HepG2 (cell line): ENCODE data around the gene LITAFD. TPM values are rescaled to one million over a fixed set of nuclear protein-coding genes. Genes with fewer than 3 reads are reported as not detected.

Experiments
- BCLAF1 ChIP-seq: fragments of 450-650 bp; IDR thresholded peaks from 2 replicates; pipeline ENCODE4 v1.6.1; 2017; ENCODE audit warnings: mild to moderate bottlenecking
- IRF2 ChIP-seq: IDR thresholded peaks from 2 replicates; pipeline ENCODE4 v1.6.1; 2018; ENCODE audit warnings: missing genetic modification reagents, missing compliant biosample characterization
- KDM6A ChIP-seq: IDR thresholded peaks from 2 replicates; pipeline ENCODE4 v1.6.1; 2016; ENCODE audit warnings: low read depth
- KLF13 ChIP-seq: sonication (generic); formaldehyde crosslinking; IDR thresholded peaks from 2 replicates; pipeline ENCODE4 v1.4.0; 2020; ENCODE audit warnings: mild to moderate bottlenecking, missing genetic modification reagents
- MAFK ChIP-seq, 2 experiments: IDR thresholded peaks in 1 of 2; conservative IDR thresholded peaks in 1 of 2; 2 replicates each; pipeline ENCODE4 v1.6.1; 2011; ENCODE audit warnings: improper control_type of control experiment in 2 of 2, low read length in 2 of 2
- MAX ChIP-seq: IDR thresholded peaks from 2 replicates; pipeline ENCODE4 v1.6.1; 2012; ENCODE audit warnings: inconsistent platforms
- MED8 ChIP-seq: sonication (generic); formaldehyde crosslinking; IDR thresholded peaks from 2 replicates; pipeline ENCODE4 v1.8.1; 2023; ENCODE audit warnings: mild to moderate bottlenecking, missing genetic modification reagents; ENCODE audit not compliant: insufficient replicate concordance
- NCOA2 ChIP-seq: sonication (generic); formaldehyde crosslinking; IDR thresholded peaks from 2 replicates; pipeline ENCODE4 v1.8.0; 2022; ENCODE audit warnings: inconsistent platforms
- NR1H2 ChIP-seq: sonication (generic); formaldehyde crosslinking; IDR thresholded peaks from 2 replicates; pipeline ENCODE4 v1.8.1; 2022; ENCODE audit warnings: low read depth, missing genetic modification reagents, borderline replicate concordance
- PHF5A ChIP-seq: IDR thresholded peaks from one replicate; pipeline ENCODE4 v1.6.1; 2018; ENCODE audit warnings: low read depth, missing genetic modification reagents; ENCODE audit not compliant: unreplicated experiment
- RXRA ChIP-seq: sonication (generic); formaldehyde crosslinking; IDR thresholded peaks from 2 replicates; pipeline ENCODE4 v1.5.1; 2020; ENCODE audit warnings: missing genetic modification reagents
- SNAI1 ChIP-seq: sonication (generic); formaldehyde crosslinking; IDR thresholded peaks from 2 replicates; pipeline ENCODE4 v1.5.0; 2020; ENCODE audit warnings: mild to moderate bottlenecking, missing genetic modification reagents, borderline replicate concordance
- SRSF4 ChIP-seq: fragments of 200-400 bp; formaldehyde crosslinking; IDR thresholded peaks from one replicate; pipeline ENCODE4 v1.6.1; 2018; ENCODE audit warnings: mild to moderate bottlenecking, low read depth, low read length, moderate library complexity; ENCODE audit not compliant: poor library complexity, severe bottlenecking
- TEAD2 ChIP-seq: sonication (generic); formaldehyde crosslinking; IDR thresholded peaks from 2 replicates; pipeline ENCODE4 v1.9.0; 2021; ENCODE audit warnings: missing genetic modification reagents
- ZEB1 ChIP-seq: IDR thresholded peaks from 2 replicates; pipeline ENCODE4 v1.6.1; 2012; ENCODE audit warnings: mild to moderate bottlenecking, low read depth, inconsistent platforms; ENCODE audit not compliant: insufficient replicate concordance
- ZNF138 ChIP-seq: sonication (generic); formaldehyde crosslinking; IDR thresholded peaks from 2 replicates; pipeline ENCODE4 v1.5.0; 2020; ENCODE audit warnings: mild to moderate bottlenecking, low read depth, missing genetic modification reagents
- ZNF496 ChIP-seq: sonication (generic); formaldehyde crosslinking; IDR thresholded peaks from 2 replicates; pipeline ENCODE4 v1.8.1; 2023; ENCODE audit warnings: mild to moderate bottlenecking, moderate library complexity, missing genetic modification reagents; ENCODE audit not compliant: insufficient replicate concordance
- ZNF576 ChIP-seq: sonication (generic); formaldehyde crosslinking; IDR thresholded peaks from 2 replicates; pipeline ENCODE4 v1.4.0; 2020; ENCODE audit warnings: mild to moderate bottlenecking, missing genetic modification reagents
- ZNF615 ChIP-seq: sonication (generic); formaldehyde crosslinking; IDR thresholded peaks from 2 replicates; pipeline ENCODE4 v1.5.0; 2020; ENCODE audit warnings: mild to moderate bottlenecking, missing genetic modification reagents, borderline replicate concordance
- ZNF766 ChIP-seq: sonication (generic); formaldehyde crosslinking; IDR thresholded peaks from 2 replicates; pipeline ENCODE4 v1.5.0; 2020; ENCODE audit warnings: missing genetic modification reagents, borderline replicate concordance
- ZNF784 ChIP-seq: sonication (generic); formaldehyde crosslinking; IDR thresholded peaks from 2 replicates; pipeline ENCODE4 v1.5.1; 2020; ENCODE audit warnings: missing genetic modification reagents, mild to moderate bottlenecking, borderline replicate concordance
- ZNF800 ChIP-seq: sonication (generic); formaldehyde crosslinking; IDR thresholded peaks from 2 replicates; pipeline ENCODE4 v1.4.0; 2020; ENCODE audit warnings: missing genetic modification reagents
- ZNF841 ChIP-seq: sonication (generic); formaldehyde crosslinking; IDR thresholded peaks from 2 replicates; pipeline ENCODE4 v1.8.1; 2023; ENCODE audit warnings: missing genetic modification reagents, borderline replicate concordance
- polyA plus RNA-seq, 8 experiments: library from polyadenylated mRNA; depleted of rRNA in 3 of 8; stranded (reverse) in 7 of 8; unstranded in 1 of 8; fragments of >200 nt; fragmentation: Illumina TruSeq in 4 of 8; extraction: Trizol in 4 of 8; gene quantifications; 2 replicates each; pipeline versions ENCODE4 v1.2.1 to v1.2.3, GENCODE V29; 2011 to 2016; ENCODE audit warnings: low read depth in 4 of 8, missing spikeins in 1 of 8, mixed read lengths in 1 of 8; ENCODE audit not compliant: insufficient read depth in 1 of 8
- total RNA-seq, 5 experiments: library from RNA; depleted of rRNA; stranded (reverse); fragments of >200 nt; fragmentation: Illumina TruSeq; extraction: Trizol; gene quantifications; 2 replicates each; pipeline ENCODE4 v1.2.3, GENCODE V29; 2016; ENCODE audit warnings: low read depth in 1 of 5

LITAFD gene
- total and polyA plus RNA-seq, 2 of the 13 experiments (the other 11 are each of a cell fraction or from before 2014, with no cell fraction given), result not detected

GRCh38 chr16:8866118-8866883, 15.8 kb upstream of the LITAFD start (continued):
- TF ChIP-seq ZNF576 (no peak), KDM6A (CRISPR knock-in tag) (no peak), ZNF615 (CRISPR knock-in tag) (no peak), BCLAF1 (no peak), SRSF4 (no peak), ZNF766 (CRISPR knock-in tag) (0 out of 2 replicates have a peak, but pooled peaks have one; percentile 32), ZEB1 (no peak), TEAD2 (CRISPR knock-in tag) (0 out of 2 replicates have a peak, but pooled peaks have one; percentile 21), SNAI1 (CRISPR knock-in tag) (no peak; the same call in 1 of the 2 replicates), ZNF496 (CRISPR knock-in tag) (no peak), MAX (no peak), NR1H2 (no peak), PHF5A (CRISPR knock-in tag) (no peak), ZNF841 (no peak), ZNF800 (CRISPR knock-in tag) (no peak; the same call in 1 of the 2 replicates), ZNF138 (CRISPR knock-in tag) (no peak; the same call in 1 of the 2 replicates), KLF13 (CRISPR knock-in tag) (no peak), MAFK (conservative IDR thresholded peaks at IDR 0.05 in 1 of 2, IDR thresholded peaks at IDR 0.05 in 1 of 2; ENCODE audit: low read length in 2 of 2) (no peak), IRF2 (CRISPR knock-in tag) (peak; percentile 72; the same call in 1 of the 2 replicates), RXRA (0 out of 2 replicates have a peak, but pooled peaks have one; percentile 41), ZNF784 (CRISPR knock-in tag) (no peak), MED8 (CRISPR knock-in tag) (no peak), NCOA2 (CRISPR knock-in tag) (peak; percentile 69; the same call in 1 of the 2 replicates)
